ENCODE measurements around the gene COQ10B.

The COQ10B gene

GRCh38 chr2:197500503-197501131 is 47.3 kb downstream of the COQ10B start:
- no peak for DNase-seq (ENCODE audit: low read depth in 2 of 2)

- no peak for DNase-seq (ENCODE audit: low read depth in 2 of 2)
Observed at GRCh38 chr2:197502201-197502600, 48.8 kb downstream of the COQ10B start.

- DNase-seq (ENCODE audit: low read depth in 2 of 2), result no peak
Observed at GRCh38 chr2:197502685-197503084, 49.3 kb downstream of the COQ10B start.

GRCh38 chr2:197504000-197504399 is 50.6 kb downstream of the COQ10B start:
- DNase-seq (ENCODE audit: low read depth in 2 of 2), result no peak

- DNase-seq (ENCODE audit: low read depth in 2 of 2), result no peak
Observed at GRCh38 chr2:197504512-197504911, 51.2 kb downstream of the COQ10B start.

- no peak for DNase-seq (ENCODE audit: low read depth in 2 of 2)
Observed at GRCh38 chr2:197506658-197507057, 53.3 kb downstream of the COQ10B start.

- DNase-seq (ENCODE audit: low read depth in 2 of 2), result no peak
Observed at GRCh38 chr2:197513915-197514314, 60.6 kb downstream of the COQ10B start.

GRCh38 chr2:197514754-197515153 is 61.4 kb downstream of the COQ10B start:
- no peak for DNase-seq (ENCODE audit: low read depth in 2 of 2)

- DNase-seq (ENCODE audit: low read depth in 2 of 2), result no peak
Observed at GRCh38 chr2:197515315-197515738, 62.0 kb downstream of the COQ10B start.

GRCh38 chr2:197515739-197516392 is 62.5 kb downstream of the COQ10B start, which contains the start of gene MOB4:
Gene MOB4, plus strand, starts transcription at chr2:197516066. Its CDS starts 21 bp downstream, at chr2:197516087.
- DNase-seq (ENCODE audit: low read depth in 2 of 2), result peak; percentile 82 to 83

GRCh38 chr2:197516393-197516761 is 63.0 kb downstream of the COQ10B start:
- DNase-seq (ENCODE audit: low read depth in 2 of 2), result no peak

GRCh38 chr2:197517150-197517549 is 63.8 kb downstream of the COQ10B start:
- DNase-seq (ENCODE audit: low read depth in 2 of 2), result no peak
